HG03039 (cell line): ENCODE results near the gene PSMC5.
"Not testable (repeated sequence)": the region's sequence is repeated elsewhere in the genome, so short reads cannot be mapped to it uniquely, and the experiment has no call there.

Experiments used
- ATAC-seq: cut with Tn5 transposase; IDR thresholded peaks from one replicate; pipeline ENCODE4 v1.9.1; 2021; ENCODE audit warnings: mild to moderate bottlenecking, moderate library complexity; ENCODE audit not compliant: unreplicated experiment

PSMC5 gene

GRCh38 chr17:63838631-63839171 is 11.5 kb downstream of the PSMC5 start:
- no peak for ATAC-seq

- no peak for ATAC-seq
These were observed 13.5 kb downstream of the PSMC5 start for GRCh38 chr17:63840591-63841349.

GRCh38 chr17:63841350-63842172 is 14.3 kb downstream of the PSMC5 start:
- no peak for ATAC-seq

- ATAC-seq: peak; percentile 27
These were observed 14.9 kb downstream of the PSMC5 start for GRCh38 chr17:63842173-63842539.

GRCh38 chr17:63842540-63843386 is 15.5 kb downstream of the PSMC5 start, which contains the start of gene SMARCD2:
Gene SMARCD2, minus strand, starts transcription at chr17:63842685. Its CDS starts 11 bp downstream, at chr17:63842674.
- peak; percentile 72 for ATAC-seq

- ATAC-seq: not testable (repeated sequence)
These were observed 16.2 kb downstream of the PSMC5 start for GRCh38 chr17:63843387-63843888.

GRCh38 chr17:63843910-63844677 is 16.9 kb downstream of the PSMC5 start:
- ATAC-seq: no peak

- no peak for ATAC-seq
These were observed 18.3 kb downstream of the PSMC5 start for GRCh38 chr17:63845509-63845908.

- ATAC-seq: no peak
These were observed 20.5 kb downstream of the PSMC5 start for GRCh38 chr17:63847525-63848249.

- ATAC-seq: no peak
These were observed 21.8 kb downstream of the PSMC5 start for GRCh38 chr17:63848834-63849689.

- no peak for ATAC-seq
These were observed 23.2 kb downstream of the PSMC5 start for GRCh38 chr17:63850401-63850800.

- ATAC-seq: no peak
These were observed 26.0 kb downstream of the PSMC5 start for GRCh38 chr17:63853260-63853659.

- no peak for ATAC-seq
These were observed 27.5 kb downstream of the PSMC5 start for GRCh38 chr17:63854709-63855108.

GRCh38 chr17:63855185-63855584 is 28.0 kb downstream of the PSMC5 start:
- no peak for ATAC-seq

GRCh38 chr17:63856425-63856824 is 29.2 kb downstream of the PSMC5 start:
- ATAC-seq: not testable (repeated sequence)

GRCh38 chr17:63859257-63859656 is 32.0 kb downstream of the PSMC5 start:
- no peak for ATAC-seq

- not testable (repeated sequence) for ATAC-seq
These were observed 39.4 kb downstream of the PSMC5 start for GRCh38 chr17:63866625-63867024.
